ENCODE results near the gene CNTNAP2. TPM values are rescaled to one million over a fixed set of nuclear protein-coding genes. Genes with fewer than 3 reads are reported as not detected.

Gene CNTNAP2
- total RNA-seq, 2 donors from 2014 or later: 171 to 228 TPM

GRCh38 chr7:148079206-148080080 is 1962.8 kb downstream of the CNTNAP2 start:
- peaks cover 9% of the 10 kb centered on the region for H3K36me3 ChIP-seq (ENCODE audit: control insufficient read depth, insufficient read depth, low read length)
- peaks cover 77% of the 10 kb centered on the region for H3K9me3 ChIP-seq (ENCODE audit: control insufficient read depth, low read length)
- H3K4me1 ChIP-seq (ENCODE audit: control insufficient read depth, insufficient read depth, low read length): no peaks in the 10 kb centered on the region
- H3K27me3 ChIP-seq (ENCODE audit: control insufficient read depth, insufficient read depth, low read length, poor library complexity, severe bottlenecking): no peaks in the 10 kb centered on the region
- H3K9me3 Mint-ChIP-seq: peaks cover 51% of the 10 kb centered on the region
- peak overlapping the region; percentile 79 for H3K4me3 ChIP-seq (ENCODE audit: low read length)
- H3K27me3 Mint-ChIP-seq (ENCODE audit: insufficient read depth): peaks cover 5% of the 10 kb centered on the region
- H3K4me1 Mint-ChIP-seq: peaks cover 9% of the 10 kb centered on the region
- 74 to 86% methylated on average over 2 of the region's 2 CpGs for WGBS, 2 experiments (ENCODE audit: insufficient coverage in 1 of 2, insufficient read length in 1 of 2)
- H3K27ac Mint-ChIP-seq: no peak overlapping the region
- no peak overlapping the region for H3K27ac ChIP-seq (ENCODE audit: low read depth, low read length)
- TF ChIP-seq, protein P1, sequence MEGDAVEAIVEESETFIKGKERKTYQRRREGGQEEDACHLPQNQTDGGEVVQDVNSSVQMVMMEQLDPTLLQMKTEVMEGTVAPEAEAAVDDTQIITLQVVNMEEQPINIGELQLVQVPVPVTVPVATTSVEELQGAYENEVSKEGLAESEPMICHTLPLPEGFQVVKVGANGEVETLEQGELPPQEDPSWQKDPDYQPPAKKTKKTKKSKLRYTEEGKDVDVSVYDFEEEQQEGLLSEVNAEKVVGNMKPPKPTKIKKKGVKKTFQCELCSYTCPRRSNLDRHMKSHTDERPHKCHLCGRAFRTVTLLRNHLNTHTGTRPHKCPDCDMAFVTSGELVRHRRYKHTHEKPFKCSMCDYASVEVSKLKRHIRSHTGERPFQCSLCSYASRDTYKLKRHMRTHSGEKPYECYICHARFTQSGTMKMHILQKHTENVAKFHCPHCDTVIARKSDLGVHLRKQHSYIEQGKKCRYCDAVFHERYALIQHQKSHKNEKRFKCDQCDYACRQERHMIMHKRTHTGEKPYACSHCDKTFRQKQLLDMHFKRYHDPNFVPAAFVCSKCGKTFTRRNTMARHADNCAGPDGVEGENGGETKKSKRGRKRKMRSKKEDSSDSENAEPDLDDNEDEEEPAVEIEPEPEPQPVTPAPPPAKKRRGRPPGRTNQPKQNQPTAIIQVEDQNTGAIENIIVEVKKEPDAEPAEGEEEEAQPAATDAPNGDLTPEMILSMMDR (conservative IDR thresholded peaks at IDR 0.05): no peak
- H3K36me3 Mint-ChIP-seq (ENCODE audit: low read depth): peaks cover 19% of the 10 kb centered on the region
- DNase-seq: no peak
- no peak overlapping the region for H3K4me3 Mint-ChIP-seq
- no peak overlapping the region for H3K9ac ChIP-seq (ENCODE audit: extremely low read depth, low read length, poor library complexity, severe bottlenecking)

DNA sequence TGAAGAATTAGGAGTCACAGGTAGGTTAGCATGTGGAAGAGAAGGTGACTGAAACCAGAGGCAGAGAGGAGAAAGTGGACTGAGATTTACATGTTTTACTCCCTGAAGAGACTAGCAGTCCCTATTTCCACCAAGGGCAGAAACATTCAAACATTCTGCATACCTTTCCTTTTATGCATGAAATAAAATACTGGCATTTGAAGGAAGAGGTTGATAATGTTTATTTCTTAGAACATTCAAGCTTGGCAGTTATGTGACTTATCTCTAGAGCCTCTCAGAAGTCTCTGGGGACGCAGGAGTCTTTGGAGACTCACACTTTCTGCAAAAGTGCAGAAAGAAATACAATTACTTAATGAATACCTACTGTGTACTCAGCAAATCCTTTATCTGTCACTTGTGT is 1966.8 kb downstream of the CNTNAP2 start:
- Histone ChIP-seq H3K4me1 (ENCODE audit: control insufficient read depth, insufficient read depth, low read length) (no peaks in the 10 kb centered on the region), H3K36me3 (ENCODE audit: control insufficient read depth, insufficient read depth, low read length) (peaks cover 9% of the 10 kb centered on the region), H3K4me3 (ENCODE audit: low read length) (no peak overlapping the region), H3K27ac (ENCODE audit: low read depth, low read length) (no peak overlapping the region), H3K27me3 (ENCODE audit: control insufficient read depth, insufficient read depth, low read length, poor library complexity, severe bottlenecking) (no peaks in the 10 kb centered on the region), H3K9ac (ENCODE audit: extremely low read depth, low read length, poor library complexity, severe bottlenecking) (no peak overlapping the region), H3K9me3 (ENCODE audit: control insufficient read depth, low read length) (peaks cover 53% of the 10 kb centered on the region)
- Mint-ChIP-seq H3K9me3 (peaks cover 46% of the 10 kb centered on the region), H3K27ac (no peak overlapping the region), H3K4me3 (no peak overlapping the region), H3K27me3 (ENCODE audit: insufficient read depth) (peaks cover 5% of the 10 kb centered on the region), H3K36me3 (ENCODE audit: low read depth) (peaks cover 19% of the 10 kb centered on the region), H3K4me1 (peaks cover 9% of the 10 kb centered on the region)
- TF ChIP-seq, protein P1 (conservative IDR thresholded peaks at IDR 0.05): no peak
- WGBS, 2 experiments (ENCODE audit: insufficient coverage in 1 of 2, insufficient read length in 1 of 2): 67 to 77% methylated on average over 1 of the region's 1 CpG
- DNase-seq: no peak

- no peaks in the 10 kb centered on the region for H3K4me1 ChIP-seq (ENCODE audit: control insufficient read depth, insufficient read depth, low read length)
- H3K36me3 ChIP-seq (ENCODE audit: control insufficient read depth, insufficient read depth, low read length): peaks cover 9% of the 10 kb centered on the region
- WGBS, 2 experiments (ENCODE audit: insufficient coverage in 1 of 2, insufficient read length in 1 of 2): 32 to 42% methylated on average over 2 to 3 of the region's 3 CpGs
- Mint-ChIP-seq H3K4me1 (peaks cover 9% of the 10 kb centered on the region), H3K9me3 (peaks cover 49% of the 10 kb centered on the region), H3K4me3 (no peak overlapping the region), H3K27me3 (ENCODE audit: insufficient read depth) (peaks cover 5% of the 10 kb centered on the region), H3K36me3 (ENCODE audit: low read depth) (peaks cover 16% of the 10 kb centered on the region), H3K27ac (no peak overlapping the region)
- H3K4me3 ChIP-seq (ENCODE audit: low read length): no peak overlapping the region
- TF ChIP-seq, protein P1 (conservative IDR thresholded peaks at IDR 0.05): peak; percentile 96
- no peak overlapping the region for H3K9ac ChIP-seq (ENCODE audit: extremely low read depth, low read length, poor library complexity, severe bottlenecking)
- peak; percentile 89 for DNase-seq
- no peaks in the 10 kb centered on the region for H3K27me3 ChIP-seq (ENCODE audit: control insufficient read depth, insufficient read depth, low read length, poor library complexity, severe bottlenecking)
- H3K27ac ChIP-seq (ENCODE audit: low read depth, low read length): no peak overlapping the region
- peaks cover 54% of the 10 kb centered on the region for H3K9me3 ChIP-seq (ENCODE audit: control insufficient read depth, low read length)
Observed at GRCh38 chr7:148084138-148084537, 1967.5 kb downstream of the CNTNAP2 start.
